PC-9 (cell line): ENCODE results near the gene GMPPA.

Experiments used
- CTCF ChIP-seq: fragments of 200-600 bp; sonication (generic); conservative IDR thresholded peaks from 2 replicates; pipeline ENCODE4 v1.6.1; 2017; ENCODE audit warnings: mixed run types, antibody characterized with exemption, mild to moderate bottlenecking, moderate library complexity
- EZH2 ChIP-seq: fragments of 200-600 bp; sonication (generic); IDR thresholded peaks from 2 replicates; pipeline ENCODE4 v1.8.0; 2017; ENCODE audit warnings: antibody characterized with exemption, low read depth

DNA sequence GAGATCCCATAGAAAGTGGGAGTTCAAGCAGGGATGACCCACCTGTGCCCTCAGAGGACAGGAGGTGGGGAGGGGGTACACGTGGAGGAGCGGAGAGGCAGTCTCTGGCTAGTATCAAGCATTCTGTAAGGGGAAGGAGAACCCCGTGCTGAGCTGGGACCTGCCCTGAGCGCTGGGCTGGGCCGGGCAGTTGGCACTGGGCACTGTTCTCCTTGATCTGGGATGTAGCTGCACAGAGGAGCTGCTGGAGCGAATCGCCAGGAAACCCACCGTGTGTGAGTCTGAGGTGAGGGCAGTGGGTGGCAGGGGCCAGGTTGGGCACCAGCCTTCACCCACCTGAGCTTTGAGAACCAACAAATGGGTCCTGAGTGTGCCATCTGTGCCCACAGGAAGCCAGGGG, 19.8 kb upstream of the GMPPA start:
- TF ChIP-seq CTCF: no peak
- no peak for TF ChIP-seq EZH2
